ENCODE results near the gene HMCN1. TPM values are rescaled to one million over a fixed set of nuclear protein-coding genes. Genes with fewer than 3 reads are reported as not detected.

Gene HMCN1
- total RNA-seq, 1 experiment from 2014 or later, result 0.23 TPM

- CTCF ChIA-PET, result no interaction called here
These were observed 7.4 kb downstream of the HMCN1 start for GRCh38 chr1:185741551-185741950.

DNA sequence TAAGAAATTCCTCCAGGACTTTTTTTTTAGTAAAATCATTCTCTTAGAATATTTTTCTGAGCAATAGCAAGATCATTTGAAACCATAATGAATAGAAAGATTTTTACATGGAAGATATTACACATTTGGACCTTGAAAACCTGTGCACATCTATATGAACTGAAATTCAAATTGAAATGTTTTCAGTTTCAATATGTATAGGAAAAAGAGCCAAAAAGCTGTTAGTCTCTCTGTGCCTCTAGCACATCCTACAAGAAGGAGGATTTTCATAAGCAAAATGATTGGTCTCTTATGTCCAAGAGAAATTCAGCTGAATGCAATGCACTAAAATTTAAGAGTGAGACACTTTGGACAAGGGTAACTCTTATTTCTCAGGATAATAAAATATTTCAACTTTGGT, 8.2 kb downstream of the HMCN1 start:
- no peak for ATAC-seq
- CTCF ChIA-PET, result no interaction called here

More at GRCh38 chr1:185741551-185741950, 7.4 kb downstream of the HMCN1 start:
- H3K27ac ChIP-seq (ENCODE audit: low read length), result no peak overlapping the region
- DNase-seq (ENCODE audit: low read depth, low spot score), result no peak
- no TSS peak for BruUV-seq (replicated peaks)
- H3K27me3 ChIP-seq (ENCODE audit: control insufficient read depth, insufficient read depth, low read length), result no peaks in the 10 kb centered on the region
- POLR2A ChIA-PET, result no interaction called here
- no peaks in the 10 kb centered on the region for H3K36me3 ChIP-seq (ENCODE audit: control insufficient read depth, insufficient read depth, low read length)
- intact Hi-C loops (cut with micrococcal nuclease; ENCODE audit: unreplicated experiment) (no loop called here), in situ Hi-C loops (cut with HindIII; ENCODE audit: low pct_unique_long_range_greater_than_20kb, low sequenced_read_pairs) (no loop called here)
- H3K4me1 ChIP-seq (ENCODE audit: control insufficient read depth, insufficient read depth, low read length), result no peaks in the 10 kb centered on the region
- H3K4me3 ChIP-seq (ENCODE audit: low read depth in 2 of 2, low read length in 2 of 2), result no peak overlapping the region
- ATAC-seq, result no peak
- TF ChIP-seq REST (IDR thresholded peaks at IDR 0.05; ENCODE audit: insufficient read depth in 1 of 2, low read depth in 2 of 2, low read length in 1 of 2), result no peak
- no peak for TF ChIP-seq CTCF (IDR thresholded peaks at IDR 0.05)
- no peak for TF ChIP-seq TCF7L2 (IDR thresholded peaks at IDR 0.05; ENCODE audit: low read depth, low read length)
- no peak for TF ChIP-seq POLR2AphosphoS5 (IDR thresholded peaks at IDR 0.05; ENCODE audit: low read depth, low read length)
- no peak for TF ChIP-seq SIN3A (IDR thresholded peaks at IDR 0.05; ENCODE audit: borderline replicate concordance, insufficient read depth, low read depth, low read length)
- no peaks in the 10 kb centered on the region for H3K9me3 ChIP-seq (ENCODE audit: control insufficient read depth, insufficient read depth, low read depth, low read length)

DNA sequence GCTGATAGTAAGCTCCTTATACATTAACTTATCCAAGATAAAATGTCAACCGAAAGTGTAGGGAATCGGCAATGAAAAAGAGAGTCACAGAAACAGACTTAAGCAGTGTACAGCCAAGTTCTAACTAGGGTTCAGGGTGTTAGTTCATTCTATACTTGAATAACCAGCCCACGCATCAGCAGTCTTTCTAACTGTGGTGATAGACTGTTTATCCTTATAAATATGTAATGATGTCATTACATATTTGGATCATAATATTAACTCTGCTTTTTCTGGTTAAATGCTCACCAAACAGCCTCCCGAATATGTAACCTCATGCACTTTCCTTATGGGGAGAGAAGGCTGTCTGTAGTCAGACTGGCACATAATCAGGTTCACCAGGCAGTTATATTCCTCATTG, 11.0 kb downstream of the HMCN1 start:
- no peaks in the 10 kb centered on the region for H3K36me3 ChIP-seq (ENCODE audit: control insufficient read depth, insufficient read depth, low read length)
- no peaks in the 10 kb centered on the region for H3K9me3 ChIP-seq (ENCODE audit: control insufficient read depth, insufficient read depth, low read depth, low read length)
- ATAC-seq, result no peak
- H3K4me1 ChIP-seq (ENCODE audit: control insufficient read depth, insufficient read depth, low read length), result no peaks in the 10 kb centered on the region
- ChIA-PET POLR2A (no interaction called here), CTCF (no interaction called here)
- DNase-seq (ENCODE audit: low read depth, low spot score), result no peak
- no peak for TF ChIP-seq CTCF (IDR thresholded peaks at IDR 0.05)
- no peak for TF ChIP-seq TCF7L2 (IDR thresholded peaks at IDR 0.05; ENCODE audit: low read depth, low read length)
- no peak for TF ChIP-seq REST (IDR thresholded peaks at IDR 0.05; ENCODE audit: insufficient read depth in 1 of 2, low read depth in 2 of 2, low read length in 1 of 2)
- no peak for TF ChIP-seq POLR2AphosphoS5 (IDR thresholded peaks at IDR 0.05; ENCODE audit: low read depth, low read length)
- in situ Hi-C loops (cut with HindIII; ENCODE audit: low pct_unique_long_range_greater_than_20kb, low sequenced_read_pairs), result no loop called here
- no TSS peak for BruUV-seq (replicated peaks)
- intact Hi-C loops (cut with micrococcal nuclease; ENCODE audit: unreplicated experiment), result no loop called here
- no peak overlapping the region for H3K27ac ChIP-seq (ENCODE audit: low read length)
- H3K4me3 ChIP-seq (ENCODE audit: low read depth in 2 of 2, low read length in 2 of 2), result no peak overlapping the region
- H3K27me3 ChIP-seq (ENCODE audit: control insufficient read depth, insufficient read depth, low read length), result no peaks in the 10 kb centered on the region

More for the DNA sequence above, 8.2 kb downstream of the HMCN1 start:
- Histone ChIP-seq H3K4me1 (ENCODE audit: control insufficient read depth, insufficient read depth, low read length) (no peaks in the 10 kb centered on the region), H3K4me3 (ENCODE audit: low read depth in 2 of 2, low read length in 2 of 2) (no peak overlapping the region), H3K27me3 (ENCODE audit: control insufficient read depth, insufficient read depth, low read length) (no peaks in the 10 kb centered on the region), H3K27ac (ENCODE audit: low read length) (no peak overlapping the region), H3K9me3 (ENCODE audit: control insufficient read depth, insufficient read depth, low read depth, low read length) (no peaks in the 10 kb centered on the region), H3K36me3 (ENCODE audit: control insufficient read depth, insufficient read depth, low read length) (no peaks in the 10 kb centered on the region)
- POLR2A ChIA-PET, result no interaction called here
- no TSS peak for BruUV-seq (replicated peaks)
- DNase-seq (ENCODE audit: low read depth, low spot score), result no peak
- TF ChIP-seq TCF7L2 (IDR thresholded peaks at IDR 0.05; ENCODE audit: low read depth, low read length) (no peak), SIN3A (IDR thresholded peaks at IDR 0.05; ENCODE audit: borderline replicate concordance, insufficient read depth, low read depth, low read length) (no peak)
- intact Hi-C loops (cut with micrococcal nuclease; ENCODE audit: unreplicated experiment) (no loop called here), in situ Hi-C loops (cut with HindIII; ENCODE audit: low pct_unique_long_range_greater_than_20kb, low sequenced_read_pairs) (no loop called here)

Data from Panc1 (cell line).